GM21786 (cell line): ENCODE results near the gene SLC11A2.
"Not testable (repeated sequence)": the region's sequence is repeated elsewhere in the genome, so short reads cannot be mapped to it uniquely, and the experiment has no call there.

Experiments
- ATAC-seq: cut with Tn5 transposase; IDR thresholded peaks from one replicate; pipeline ENCODE4 v1.9.1; 2021; ENCODE audit not compliant: unreplicated experiment

The SLC11A2 gene

GRCh38 chr12:50991291-50991690 lies 34.9 kb downstream of the SLC11A2 start:
- no peak for ATAC-seq

- ATAC-seq = no peak
Measured at GRCh38 chr12:50990791-50991190, 35.4 kb downstream of the SLC11A2 start.

DNA sequence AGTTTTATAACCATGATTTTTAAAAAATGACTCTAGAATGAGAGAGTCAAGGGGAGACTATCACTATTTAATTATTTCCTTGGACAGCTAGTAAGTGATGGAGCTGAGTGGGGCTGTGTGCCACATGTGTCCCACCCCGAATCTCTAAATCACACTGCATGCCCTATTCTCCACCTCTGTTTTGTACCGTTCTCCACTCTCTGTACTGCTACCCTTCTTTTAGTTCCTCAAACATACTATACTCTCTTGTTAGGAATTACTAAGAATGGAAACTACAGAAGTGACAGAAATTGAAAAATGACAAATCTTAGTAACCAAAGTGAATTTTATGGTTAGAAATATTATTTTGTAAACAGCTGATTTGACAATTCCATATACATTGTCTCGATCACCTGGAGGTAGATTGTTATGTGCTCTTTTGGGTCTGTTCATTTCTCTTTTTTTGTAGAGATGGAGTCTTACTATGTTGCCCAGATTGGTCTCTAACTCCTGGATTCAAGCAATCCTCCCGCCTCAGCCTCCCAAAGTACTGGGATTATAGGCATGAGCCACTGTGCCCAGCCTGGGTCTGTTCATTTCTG lies 35.9 kb downstream of the SLC11A2 start:
- ATAC-seq = no peak

DNA sequence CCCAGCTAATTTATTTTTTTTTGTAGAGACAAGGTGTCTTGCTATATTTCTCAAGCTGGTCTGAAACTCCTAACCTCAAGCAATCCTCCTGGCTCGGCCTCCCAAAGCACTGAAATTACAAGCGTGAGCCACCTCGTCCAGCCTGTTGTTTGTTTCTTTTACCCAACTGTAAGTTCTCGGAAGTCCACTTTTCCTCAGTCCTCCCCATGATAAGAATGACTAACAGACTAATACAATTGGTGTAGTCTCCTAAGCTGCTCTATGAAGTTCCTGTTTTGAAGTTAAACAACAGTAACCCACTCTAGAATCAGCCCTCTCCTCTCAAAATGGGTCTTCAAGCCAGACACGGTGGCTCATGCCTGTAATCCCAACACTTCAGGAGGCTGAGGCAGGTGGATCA lies 37.3 kb downstream of the SLC11A2 start:
- ATAC-seq = no peak

DNA sequence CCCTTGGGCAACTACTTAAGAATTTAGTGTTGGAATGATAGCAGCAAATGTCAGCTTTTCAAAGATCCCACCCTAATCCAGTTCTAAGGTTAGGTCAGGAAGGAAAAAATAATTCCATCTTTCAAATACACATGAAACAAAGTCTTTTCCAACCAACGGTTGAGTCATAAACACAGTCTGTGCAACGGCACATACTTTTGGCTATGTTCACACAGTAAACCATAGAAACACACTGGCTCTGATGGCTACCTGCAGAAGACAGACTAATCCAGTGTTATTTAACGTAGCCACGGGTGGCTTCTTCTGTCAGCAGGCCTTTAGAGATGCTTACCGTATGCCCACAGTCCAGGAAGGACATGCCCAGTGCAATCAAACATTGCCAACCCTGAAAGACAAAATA lies 38.1 kb downstream of the SLC11A2 start:
- no peak for ATAC-seq

DNA sequence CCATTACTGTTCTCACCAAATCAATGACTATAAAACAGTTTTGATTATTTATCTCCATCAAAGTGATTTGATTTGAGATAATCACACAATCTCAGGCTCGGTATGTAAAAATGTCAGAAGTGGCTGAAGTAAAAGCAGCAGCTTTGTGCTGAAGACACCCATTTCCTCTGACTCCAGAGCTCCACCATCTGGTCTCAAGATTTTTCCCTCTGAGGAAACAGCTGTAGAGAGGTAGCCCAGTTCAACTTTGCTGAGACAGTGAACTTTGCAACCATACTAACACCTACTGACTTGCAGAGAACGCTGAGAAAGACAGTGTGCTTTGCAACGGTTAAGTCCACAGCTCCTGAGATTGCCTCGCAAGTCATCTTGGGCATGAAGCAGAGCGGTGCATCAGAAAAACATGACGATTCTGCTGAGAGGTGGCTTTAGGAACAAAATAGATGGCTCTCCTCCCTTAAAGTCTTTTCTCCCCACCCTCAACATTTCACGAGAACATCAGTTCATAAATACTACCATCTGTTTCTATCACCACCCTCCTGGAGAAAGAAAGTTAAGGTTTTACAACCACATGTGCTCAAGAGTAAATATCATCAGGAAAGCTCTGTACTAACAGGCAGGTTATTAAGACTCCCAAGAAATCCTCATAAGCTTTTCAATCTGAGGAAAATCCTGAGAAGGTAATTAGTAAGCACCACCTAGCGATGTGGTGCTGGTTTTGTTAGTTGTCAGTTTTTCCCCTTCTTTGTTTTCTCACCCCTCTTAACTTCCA lies 39.0 kb downstream of the SLC11A2 start:
- no peak for ATAC-seq

DNA sequence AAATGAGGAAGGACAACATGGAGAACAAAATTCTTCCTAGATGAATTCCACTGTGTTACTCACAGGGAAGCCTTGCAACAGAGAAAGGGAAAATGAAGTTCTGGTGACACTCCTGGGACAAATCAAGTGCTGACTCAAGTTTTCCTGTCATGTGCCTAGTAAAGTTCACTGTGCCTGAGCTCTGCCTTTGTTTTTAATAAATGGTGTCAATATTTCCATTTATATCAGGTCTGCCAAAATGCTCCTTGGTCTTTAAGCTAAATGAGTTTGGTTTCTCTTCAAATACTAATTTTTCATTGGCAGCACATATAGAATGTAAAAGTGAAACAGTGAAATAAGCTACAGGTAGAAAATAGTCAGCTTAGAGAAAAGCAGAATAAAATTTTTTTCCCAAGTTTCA lies 40.9 kb downstream of the SLC11A2 start:
- no peak for ATAC-seq

GRCh38 chr12:50984586-50985298 lies 41.4 kb downstream of the SLC11A2 start:
- ATAC-seq = no peak

- ATAC-seq = no peak
Measured at GRCh38 chr12:50981319-50982239, 44.6 kb downstream of the SLC11A2 start.

DNA sequence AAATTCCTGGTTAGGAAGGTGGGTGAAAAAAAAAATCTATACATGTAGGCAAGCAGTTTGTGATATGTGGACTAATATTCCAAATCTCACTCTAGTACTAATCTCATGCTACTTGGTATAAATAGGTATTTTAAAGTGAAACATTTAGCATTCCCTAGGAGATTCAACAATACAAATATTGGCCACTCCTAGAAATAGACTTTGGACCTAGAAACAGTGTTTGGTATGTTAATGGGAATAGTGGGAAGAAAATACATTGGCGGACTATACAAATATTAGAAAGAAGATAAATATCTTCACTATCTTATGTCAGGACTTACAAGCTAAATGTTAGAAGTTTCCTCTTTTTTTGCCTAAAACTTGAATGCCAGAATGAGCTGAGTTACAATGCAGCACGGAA lies 45.6 kb downstream of the SLC11A2 start:
- no peak for ATAC-seq

DNA sequence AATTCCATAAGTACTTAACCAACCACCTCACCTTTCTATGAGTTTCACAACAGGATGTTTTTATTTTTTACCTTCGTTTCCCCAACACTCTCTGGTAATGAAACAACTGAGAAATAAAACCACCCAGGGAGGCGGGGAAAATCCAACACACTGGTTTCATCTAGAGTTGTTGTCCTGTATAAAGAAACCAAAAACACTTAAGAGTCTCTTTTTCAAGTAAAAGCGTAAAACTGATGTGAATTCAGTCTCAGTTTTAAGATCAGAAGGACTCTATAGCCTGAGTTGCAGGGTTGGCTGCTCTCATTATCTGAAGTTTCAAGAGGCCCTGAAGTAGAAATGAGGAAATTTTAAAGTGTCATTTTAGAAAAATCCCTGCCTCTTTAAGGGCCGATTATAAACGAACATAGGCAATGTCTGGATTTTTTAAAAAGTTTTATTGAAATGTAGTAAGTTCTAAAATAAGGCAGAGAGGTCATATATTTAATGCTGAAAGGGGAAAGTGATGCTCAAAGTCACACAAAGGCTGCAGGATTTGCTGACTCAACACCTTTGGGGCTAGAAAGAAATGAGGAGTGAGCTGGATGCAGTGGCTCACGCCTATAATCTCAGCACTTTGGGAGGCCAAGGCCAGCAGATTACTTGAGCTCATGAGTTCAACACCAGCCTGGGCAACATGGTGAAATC lies 46.7 kb downstream of the SLC11A2 start:
- ATAC-seq = peak; percentile 45

- no peak for ATAC-seq
Measured at GRCh38 chr12:50971946-50972345, 54.2 kb downstream of the SLC11A2 start.

- no peak for ATAC-seq
Measured at GRCh38 chr12:50964432-50964831, 61.8 kb downstream of the SLC11A2 start.

DNA sequence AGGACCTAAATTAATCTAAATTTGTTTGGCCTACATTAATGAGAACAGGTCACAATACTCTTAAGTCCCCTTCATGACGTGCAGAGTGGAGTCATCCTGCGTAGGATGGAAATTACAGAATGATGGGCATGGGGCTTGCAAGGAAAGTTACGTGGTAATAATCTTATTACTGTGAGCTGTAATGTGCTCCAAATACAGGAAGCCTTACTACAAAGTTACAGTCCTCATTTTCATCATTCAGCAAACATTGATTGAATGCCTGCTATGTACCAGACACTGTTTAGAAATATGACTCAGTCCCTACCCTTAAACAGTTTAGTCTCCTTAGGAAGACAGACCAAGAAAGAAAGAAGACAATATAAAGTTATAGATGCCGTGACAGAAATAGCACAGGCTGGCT lies 64.5 kb downstream of the SLC11A2 start:
- no peak for ATAC-seq

GRCh38 chr12:50960130-50960529 lies 66.1 kb downstream of the SLC11A2 start:
- no peak for ATAC-seq

- no peak for ATAC-seq
Measured at GRCh38 chr12:50955697-50956096, 70.5 kb downstream of the SLC11A2 start.

GRCh38 chr12:50955288-50955687 lies 70.9 kb downstream of the SLC11A2 start:
- ATAC-seq = no peak

DNA sequence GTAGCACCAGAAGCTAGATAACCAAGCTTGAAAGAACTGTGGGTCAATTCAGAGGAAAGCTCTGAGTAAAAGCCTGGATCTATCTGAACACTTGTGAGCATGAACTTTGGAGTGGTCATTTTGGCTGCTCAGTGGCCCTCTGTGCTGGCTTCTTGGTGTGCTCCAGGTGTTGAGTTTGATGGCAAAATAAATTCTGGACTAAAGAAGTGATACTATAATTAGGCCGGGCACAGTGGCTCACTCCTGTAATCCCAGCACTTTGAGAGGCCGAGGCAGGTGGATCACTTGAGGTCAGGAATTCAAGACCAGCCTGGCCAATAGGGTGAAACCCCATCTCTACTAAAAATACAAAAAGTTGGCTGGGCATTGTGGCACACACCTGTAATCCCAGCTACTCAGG lies 71.4 kb downstream of the SLC11A2 start:
- ATAC-seq = not testable (repeated sequence)

DNA sequence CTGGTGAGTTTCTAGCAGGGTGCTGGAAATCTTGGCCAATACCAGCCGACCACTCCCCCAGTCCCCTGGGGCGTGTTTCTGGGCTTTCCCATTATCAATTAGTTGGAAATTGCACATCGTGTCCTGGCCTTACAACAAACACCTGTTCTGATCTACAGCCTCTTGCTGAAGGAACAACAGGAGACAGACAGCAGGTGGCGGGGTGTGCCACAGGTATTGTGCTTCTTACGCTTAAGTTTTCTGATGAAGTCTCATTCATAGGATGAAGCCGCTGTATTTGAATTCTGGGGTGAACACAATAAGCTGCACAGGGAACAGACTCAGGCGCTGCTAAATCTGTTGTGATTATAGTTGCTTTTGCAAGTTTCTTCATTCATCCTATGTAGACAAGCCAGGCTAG lies 73.1 kb downstream of the SLC11A2 start:
- ATAC-seq = no peak

DNA sequence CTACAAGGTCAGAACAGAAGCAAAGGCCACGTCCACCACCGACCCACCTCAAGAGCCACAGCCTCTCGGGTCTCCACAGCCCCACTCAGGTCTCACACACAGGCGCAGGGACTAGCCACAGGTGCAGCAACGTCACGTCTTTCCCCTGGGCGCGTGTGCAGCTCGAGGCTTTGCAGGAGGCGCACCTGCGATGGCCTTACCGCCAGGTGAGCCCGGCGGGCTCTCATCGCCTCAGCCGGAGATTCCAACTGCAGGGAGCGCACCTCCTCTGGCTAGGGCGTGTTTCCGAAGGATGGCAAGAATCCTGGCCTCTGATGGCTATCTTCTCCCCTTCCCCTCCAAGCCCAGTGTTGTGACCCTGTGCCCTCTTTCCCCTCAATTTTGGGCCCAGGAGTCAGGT lies 73.7 kb downstream of the SLC11A2 start, which contains the start of gene HIGD1C:
Gene HIGD1C, plus strand, starts transcription at position 35 of the 400 bp plus-strand sequence. CDS start 1,455 bp downstream, outside the sequence.
- ATAC-seq = no peak
